MV-4-11 (cell line): ENCODE measurements around the gene HDGFL2.
A peak's percentile ranks its signal among the peaks of the same experiment; 100 is the strongest.
"Not testable (repeated sequence)": the region's sequence is repeated elsewhere in the genome, so short reads cannot be mapped to it uniquely, and the experiment has no call there.

ENCODE experiments used
- DNase-seq: peaks from one replicate; lab custom pipeline; 2025; lab: John Stamatoyannopoulos, UW

The HDGFL2 gene

DNA sequence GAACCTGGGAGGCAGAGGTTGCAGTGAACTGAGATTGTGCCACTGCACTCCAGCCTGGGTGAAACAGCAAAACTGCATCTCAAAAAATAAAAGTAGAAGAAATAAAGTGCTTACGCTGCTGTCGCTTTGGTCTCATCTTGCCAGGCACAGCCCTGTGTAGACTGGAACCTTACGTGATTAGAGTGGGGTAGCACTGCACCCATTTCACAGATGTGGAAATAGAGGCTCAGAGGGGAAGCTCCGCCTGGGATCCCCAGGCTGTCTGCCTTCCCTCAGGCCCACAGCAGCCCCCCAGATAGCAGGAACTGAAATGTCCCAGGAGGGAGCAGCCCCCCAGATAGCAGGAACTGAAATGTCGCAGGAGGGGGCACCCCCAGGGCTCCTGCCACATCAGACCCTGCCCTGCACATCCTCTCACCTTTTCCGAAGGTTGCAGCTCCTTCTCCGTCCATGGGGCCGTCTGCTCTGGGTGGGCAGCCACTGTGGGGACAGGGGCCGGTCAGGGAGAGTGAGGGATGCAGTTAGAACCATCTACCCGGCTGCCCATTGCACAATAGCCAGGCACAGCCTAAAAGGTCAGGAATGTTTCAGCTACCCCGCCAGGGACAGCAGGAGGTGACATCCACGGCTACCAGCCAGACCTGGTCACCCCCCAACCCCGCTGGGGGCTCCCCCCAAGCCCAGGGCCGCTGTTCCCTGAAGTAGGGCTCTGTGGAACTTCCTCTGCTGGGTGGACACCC, 44.3 kb downstream of the HDGFL2 start:
- no peak for DNase-seq

DNA sequence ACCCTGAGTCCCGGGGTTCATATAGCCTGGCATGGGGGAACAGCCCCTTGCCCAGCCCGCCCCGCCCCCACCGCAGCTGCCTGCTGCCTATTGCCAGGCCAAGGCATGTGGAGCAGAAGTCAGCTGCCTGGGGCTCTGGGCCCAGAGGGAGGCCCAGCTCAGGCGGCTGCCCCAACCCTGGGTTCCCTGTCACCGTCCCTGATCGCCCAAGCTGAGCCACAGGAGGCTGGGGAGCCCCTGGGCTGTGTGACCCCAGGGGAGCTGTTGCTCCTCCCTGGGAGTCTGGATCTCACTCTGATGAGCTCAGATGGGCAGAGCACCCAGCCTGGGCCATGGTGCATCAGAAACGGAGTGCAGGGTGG, 44.8 kb downstream of the HDGFL2 start:
- no peak for DNase-seq

- DNase-seq: no peak
These were observed 45.5 kb downstream of the HDGFL2 start for GRCh38 chr19:4517451-4518057.

DNA sequence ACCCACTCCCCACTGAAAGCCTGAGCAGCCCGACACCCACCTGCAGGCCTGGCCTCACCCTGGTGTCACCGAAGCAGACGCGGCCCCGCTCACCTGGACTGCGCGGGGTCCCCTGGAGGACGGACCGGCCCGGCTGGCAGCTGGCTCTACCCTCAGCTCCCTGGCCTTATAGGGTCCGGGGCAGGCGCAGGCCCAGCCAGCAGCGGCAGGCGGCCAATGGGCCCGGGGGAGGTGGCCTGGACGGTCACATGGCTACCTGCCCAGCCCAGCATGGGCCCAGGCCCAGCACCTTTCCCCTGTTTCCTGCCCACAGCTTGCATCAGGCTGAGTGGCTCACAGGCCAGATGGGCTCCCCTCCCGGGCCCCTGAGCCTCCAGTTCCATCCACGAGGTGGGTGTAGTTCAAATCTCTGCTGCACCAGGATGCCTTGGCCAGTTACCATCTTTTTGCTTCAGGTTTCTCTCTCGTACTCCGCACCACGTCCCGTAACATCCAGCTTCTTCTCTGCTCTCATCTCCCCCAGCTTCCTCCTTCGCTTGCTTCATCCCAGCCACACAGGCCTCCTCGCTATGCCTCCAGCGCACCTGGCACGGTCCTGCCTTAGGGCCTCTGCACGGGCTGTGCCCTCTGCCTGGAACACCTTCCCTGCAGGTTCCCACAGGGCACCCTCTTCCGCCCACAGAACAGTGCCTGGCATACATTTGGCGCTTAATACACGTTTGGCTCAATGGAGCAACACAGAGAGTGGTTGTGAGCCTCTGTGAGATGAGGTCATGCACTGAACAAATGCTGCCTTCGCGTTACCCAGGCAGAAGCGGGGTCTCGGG, 46.5 kb downstream of the HDGFL2 start, which contains the start of gene PLIN4:
PLIN4 (minus strand) TSS at position 142 of the 827 bp plus-strand sequence. CDS start 214 bp downstream, outside the sequence.
- DNase-seq: no peak

DNA sequence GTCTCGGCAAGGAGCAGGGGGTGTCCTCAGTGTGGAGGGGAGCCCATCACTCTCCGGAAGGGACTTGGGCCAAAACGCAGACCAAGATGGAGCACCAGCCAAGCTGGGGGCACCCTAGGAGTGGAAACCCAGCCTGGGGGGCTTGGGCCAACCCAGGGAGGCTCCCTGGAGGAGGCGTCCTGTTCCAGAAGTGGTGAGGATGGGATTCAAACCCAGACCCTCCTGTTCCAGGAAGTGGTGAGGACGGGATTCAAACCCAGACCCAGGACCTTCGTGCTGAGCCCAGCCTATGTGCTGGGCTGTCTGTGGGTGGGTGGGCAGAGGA, 47.0 kb downstream of the HDGFL2 start:
- DNase-seq: no peak

GRCh38 chr19:4519521-4520277, 47.6 kb downstream of the HDGFL2 start:
- no peak for DNase-seq

DNA sequence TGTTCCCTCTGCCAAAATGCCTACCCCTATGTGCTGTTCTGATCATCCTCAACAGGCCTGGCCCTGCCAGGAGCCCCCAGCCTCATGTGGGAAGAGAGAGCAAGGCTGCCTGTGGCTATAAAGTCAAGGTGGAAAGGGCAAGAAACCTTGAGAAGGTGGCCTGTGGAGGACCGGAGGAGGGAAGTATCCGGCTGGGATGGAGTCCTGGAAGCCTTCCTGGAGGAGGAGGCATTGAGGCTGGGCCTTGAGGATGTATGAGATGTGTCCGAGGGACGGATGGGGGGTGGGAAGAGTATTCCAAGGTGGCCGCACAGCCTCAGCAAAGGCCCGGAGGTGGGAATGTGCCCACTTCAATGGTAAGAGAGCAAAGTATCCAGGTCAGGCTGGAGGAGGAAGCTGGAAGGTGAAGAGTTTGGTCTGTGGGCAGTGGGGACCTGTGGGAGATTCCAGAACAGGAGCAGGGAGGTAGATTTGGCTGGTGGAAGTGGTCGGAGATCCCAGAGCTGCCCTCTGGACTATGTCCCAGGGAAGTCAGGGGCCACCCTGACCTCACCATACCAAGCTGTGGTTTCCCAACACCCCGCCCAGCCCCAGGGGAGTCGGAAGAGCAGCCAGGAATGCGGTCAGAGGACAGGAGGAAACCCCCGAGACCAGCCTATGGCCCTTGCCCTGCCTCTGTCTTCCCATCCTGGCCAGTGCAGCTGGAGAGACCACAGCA, 49.2 kb downstream of the HDGFL2 start:
- DNase-seq: no peak

DNA sequence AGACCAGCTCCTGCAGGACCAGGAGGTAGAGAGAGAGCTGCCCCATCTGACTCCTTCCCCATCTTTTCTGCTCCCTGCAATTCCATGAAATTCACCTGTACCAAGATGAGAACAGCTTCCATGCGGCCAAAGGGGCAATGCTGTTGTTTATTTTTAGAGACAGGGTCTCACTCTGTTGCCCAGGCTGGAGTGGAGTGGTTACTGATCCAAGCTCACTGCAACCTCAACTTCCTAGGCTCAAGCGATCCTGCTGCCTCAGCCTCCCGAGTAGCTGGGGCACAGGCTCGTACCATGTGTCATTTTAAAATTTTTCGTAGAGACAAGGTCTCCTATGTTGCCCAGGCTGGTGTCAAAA, 49.8 kb downstream of the HDGFL2 start:
- no peak for DNase-seq

GRCh38 chr19:4522291-4523002, 50.4 kb downstream of the HDGFL2 start:
- DNase-seq: no peak

DNA sequence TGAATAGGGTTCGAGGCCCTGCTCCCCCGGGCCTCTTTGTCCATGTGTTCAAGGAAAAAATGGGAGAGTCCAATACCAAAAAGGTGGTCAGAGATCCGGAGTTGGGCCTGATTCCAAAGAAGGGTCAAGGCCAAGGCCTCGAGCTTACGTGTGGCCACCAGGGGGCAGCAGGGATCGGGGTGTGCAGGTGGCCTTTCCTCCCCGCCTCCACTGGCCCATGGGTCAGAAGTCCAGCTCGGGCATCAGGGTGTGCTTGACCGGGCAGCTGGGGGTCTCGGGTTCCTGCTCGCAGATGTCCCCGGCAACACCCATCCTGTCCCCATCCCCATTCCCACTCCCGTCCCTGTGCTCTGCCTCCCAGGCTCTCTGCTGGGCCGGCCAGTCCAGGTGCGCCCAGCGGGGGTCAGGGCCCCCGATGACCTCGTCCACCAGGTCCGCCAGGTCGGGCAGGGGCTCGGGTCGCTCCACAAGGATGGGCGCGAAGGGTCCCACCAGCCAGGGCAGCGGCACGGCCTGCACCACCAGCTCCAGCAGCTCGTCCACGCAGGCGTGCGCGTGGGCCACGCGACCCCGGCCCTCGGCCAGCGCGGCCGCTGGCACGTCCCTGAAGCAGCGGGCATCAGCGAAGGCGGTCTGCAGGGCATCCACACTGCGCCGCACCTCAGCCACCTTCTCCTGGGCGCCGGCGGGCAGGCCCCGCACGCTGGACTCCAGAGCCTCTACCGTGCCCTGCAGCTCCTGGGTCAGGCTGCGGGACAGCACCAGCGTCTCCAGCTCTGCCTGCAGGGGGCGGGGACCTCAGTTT, 51.4 kb downstream of the HDGFL2 start:
- DNase-seq: no peak

DNA sequence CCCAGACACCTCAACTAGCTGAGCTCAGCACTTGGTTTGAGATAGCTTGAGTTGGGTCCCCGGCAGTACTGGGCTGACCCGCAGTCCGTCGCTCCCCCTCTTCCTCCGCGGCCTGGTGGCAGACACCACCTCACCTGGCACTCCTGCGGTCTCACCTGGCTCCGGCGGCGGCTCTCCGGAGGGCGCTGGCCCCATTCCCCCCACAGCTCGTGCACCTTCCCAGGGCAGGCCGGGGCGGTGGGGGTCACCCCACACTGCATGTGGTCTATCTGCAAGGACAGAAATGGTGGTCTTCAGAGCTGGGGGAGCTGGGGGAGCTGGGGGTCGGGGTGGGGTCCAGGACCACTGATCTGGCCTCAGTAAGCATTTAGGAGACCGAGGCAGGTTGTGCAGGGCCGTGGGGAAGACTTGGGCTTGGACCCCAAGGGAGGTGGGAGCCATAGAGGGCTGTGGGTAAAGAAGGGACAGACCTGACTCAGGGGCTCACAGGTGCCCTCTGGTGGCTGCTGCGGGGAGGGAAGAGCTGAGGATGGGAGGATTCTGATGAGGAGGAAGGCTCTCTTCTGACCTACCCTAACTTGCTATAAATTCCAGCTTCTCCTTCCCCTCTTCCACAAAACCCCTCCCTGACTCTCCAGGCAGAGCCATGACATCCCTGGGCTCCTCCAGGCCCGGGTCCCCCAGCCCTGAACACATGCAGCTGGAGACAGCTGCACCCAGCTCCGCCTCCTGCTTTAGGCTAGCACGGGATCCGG, 52.9 kb downstream of the HDGFL2 start:
- peak; percentile 46 for DNase-seq

DNA sequence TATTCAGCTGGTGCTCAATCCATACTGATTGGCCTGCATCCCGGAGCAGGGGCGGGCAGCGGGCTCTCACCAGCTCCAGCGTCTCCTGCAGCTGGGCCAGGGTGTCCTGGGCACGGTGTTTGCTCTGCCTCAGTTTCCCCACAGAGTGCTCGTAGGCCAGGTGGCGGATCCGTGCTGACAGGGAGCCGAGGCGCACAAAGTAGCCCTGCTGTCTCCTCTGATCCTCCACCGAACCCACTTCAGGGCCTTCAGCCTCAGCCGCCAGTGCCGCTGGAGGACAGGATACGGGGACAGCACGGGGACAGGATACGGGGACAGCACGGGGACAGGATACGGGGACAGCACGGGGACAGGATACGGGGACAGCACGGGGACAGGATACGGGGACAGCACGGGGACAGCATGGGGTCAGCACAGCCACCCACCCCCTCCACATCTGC, 53.5 kb downstream of the HDGFL2 start:
- DNase-seq: no peak

GRCh38 chr19:4527377-4527776, 55.3 kb downstream of the HDGFL2 start:
- not testable (repeated sequence) for DNase-seq

DNA sequence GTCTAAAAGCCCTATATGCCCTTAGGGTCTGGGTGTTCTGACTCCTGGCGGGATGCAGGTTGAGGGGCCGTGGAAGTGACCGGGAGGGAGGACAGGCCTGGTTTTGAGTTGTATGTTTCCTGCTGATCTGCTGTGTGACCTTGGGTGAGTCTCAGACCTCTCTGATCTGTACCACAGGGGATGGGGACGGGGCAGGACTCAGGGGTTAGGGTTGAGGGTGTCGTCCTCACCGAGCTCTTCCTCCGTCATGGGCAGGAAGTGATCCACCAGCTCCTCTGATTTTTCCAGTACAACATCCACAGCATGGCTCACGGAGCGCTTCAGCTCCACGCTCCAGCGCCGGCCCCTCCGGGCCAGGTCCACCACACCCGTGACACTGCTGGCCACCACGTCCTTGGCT, 56.7 kb downstream of the HDGFL2 start:
- no peak for DNase-seq

DNA sequence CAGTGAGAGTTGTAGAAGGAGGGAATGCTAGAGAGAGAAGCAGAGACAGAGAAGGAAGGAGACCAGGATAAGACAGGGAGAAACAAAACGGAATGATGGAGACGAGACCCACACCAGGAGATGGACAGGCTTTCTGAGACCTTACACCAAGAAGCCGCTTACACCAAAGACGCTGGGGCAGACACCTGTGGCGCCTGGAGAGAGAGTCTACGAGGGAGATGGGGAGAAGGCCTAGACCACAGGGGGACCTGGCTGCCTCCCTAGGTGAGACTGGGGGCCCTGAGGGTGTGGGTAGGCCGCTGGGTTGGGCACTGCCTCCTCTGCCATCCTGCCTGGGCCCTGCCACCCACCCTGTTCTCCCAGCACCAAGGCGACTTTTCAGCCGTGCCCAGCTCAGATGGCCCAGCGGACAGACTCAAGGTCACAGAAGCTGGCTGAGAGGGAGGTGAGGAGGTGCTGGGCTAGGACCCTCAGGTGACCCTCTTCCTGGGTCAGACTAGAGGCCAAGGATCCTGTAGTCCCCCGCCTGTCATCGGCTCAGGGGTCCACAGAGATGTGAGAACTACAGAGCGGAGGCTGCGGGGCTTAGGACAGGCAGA, 57.9 kb downstream of the HDGFL2 start:
- DNase-seq: no peak

GRCh38 chr19:4531562-4532165, 59.6 kb downstream of the HDGFL2 start:
- DNase-seq: no peak

DNA sequence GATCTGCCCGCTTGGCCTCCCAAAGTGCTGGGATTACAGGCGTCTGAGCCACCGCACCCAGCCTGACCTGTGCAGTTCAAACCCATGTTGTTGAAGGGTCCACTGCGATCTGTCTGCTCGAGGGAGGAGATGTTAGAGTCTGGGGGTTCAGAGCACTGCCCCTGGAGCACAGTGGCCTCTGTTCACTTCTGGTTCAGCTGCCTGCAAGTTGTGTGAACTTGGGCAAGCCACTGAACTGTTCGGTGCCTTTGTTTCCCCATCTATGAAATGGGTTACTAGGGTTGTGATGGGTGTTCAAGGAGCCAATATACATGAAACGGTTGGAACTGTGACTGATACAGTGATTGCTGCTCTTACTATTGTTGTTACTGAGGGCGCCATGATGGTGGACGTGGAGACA, 61.2 kb downstream of the HDGFL2 start:
- no peak for DNase-seq

GRCh38 chr19:4533835-4534424, 61.8 kb downstream of the HDGFL2 start:
- DNase-seq: no peak
